Parathyroid adenoma (tissue), 2 donors: ENCODE measurements around the gene TAPT1.

Experiments
- H2AFZ ChIP-seq: fragments of 300-600 bp; sonication (generic); one replicate; pipeline ENCODE4 v1.7.0; 2017; ENCODE audit warnings: antibody characterized with exemption, mild to moderate bottlenecking
- H3K27ac ChIP-seq: fragments of 300-600 bp; sonication (generic); one replicate; pipeline ENCODE4 v1.7.0; 2017
- H3K27me3 ChIP-seq: fragments of 300-600 bp; sonication (generic); one replicate; pipeline ENCODE4 v1.7.0; 2017; ENCODE audit warnings: low read length; ENCODE audit not compliant: control insufficient read depth, insufficient read depth
- H3K36me3 ChIP-seq: fragments of 300-600 bp; sonication (generic); one replicate; pipeline ENCODE4 v1.7.0; 2017; ENCODE audit warnings: low read length; ENCODE audit not compliant: control insufficient read depth, insufficient read depth
- H3K4me1 ChIP-seq: fragments of 300-600 bp; sonication (generic); one replicate; pipeline ENCODE4 v1.7.0; 2017; ENCODE audit warnings: control low read depth
- H3K4me2 ChIP-seq: fragments of 300-600 bp; sonication (generic); one replicate; pipeline ENCODE4 v1.7.0; 2017; ENCODE audit warnings: low read length
- H3K4me3 ChIP-seq: fragments of 300-600 bp; sonication (generic); one replicate; pipeline ENCODE4 v1.7.0; 2017; ENCODE audit warnings: low read depth, low read length
- H3K79me2 ChIP-seq: fragments of 300-600 bp; sonication (generic); one replicate; pipeline ENCODE4 v1.7.0; 2017; ENCODE audit warnings: control low read depth
- H3K9ac ChIP-seq: fragments of 300-600 bp; sonication (generic); one replicate; pipeline ENCODE4 v1.7.0; 2017; ENCODE audit warnings: mild to moderate bottlenecking
- H3K9me3 ChIP-seq: fragments of 300-600 bp; sonication (generic); one replicate; pipeline ENCODE4 v1.7.0; 2017; ENCODE audit warnings: low read length; ENCODE audit not compliant: control insufficient read depth
- TF ChIP-seq, protein P1 (sequence below): fragments of 300-600 bp; sonication (generic); IDR thresholded peaks from one replicate; pipeline ENCODE4 v1.7.0; 2017; ENCODE audit warnings: antibody characterized with exemption, mild to moderate bottlenecking
- donor health status: primary hyperparathyroidism.

The TAPT1 gene

DNA sequence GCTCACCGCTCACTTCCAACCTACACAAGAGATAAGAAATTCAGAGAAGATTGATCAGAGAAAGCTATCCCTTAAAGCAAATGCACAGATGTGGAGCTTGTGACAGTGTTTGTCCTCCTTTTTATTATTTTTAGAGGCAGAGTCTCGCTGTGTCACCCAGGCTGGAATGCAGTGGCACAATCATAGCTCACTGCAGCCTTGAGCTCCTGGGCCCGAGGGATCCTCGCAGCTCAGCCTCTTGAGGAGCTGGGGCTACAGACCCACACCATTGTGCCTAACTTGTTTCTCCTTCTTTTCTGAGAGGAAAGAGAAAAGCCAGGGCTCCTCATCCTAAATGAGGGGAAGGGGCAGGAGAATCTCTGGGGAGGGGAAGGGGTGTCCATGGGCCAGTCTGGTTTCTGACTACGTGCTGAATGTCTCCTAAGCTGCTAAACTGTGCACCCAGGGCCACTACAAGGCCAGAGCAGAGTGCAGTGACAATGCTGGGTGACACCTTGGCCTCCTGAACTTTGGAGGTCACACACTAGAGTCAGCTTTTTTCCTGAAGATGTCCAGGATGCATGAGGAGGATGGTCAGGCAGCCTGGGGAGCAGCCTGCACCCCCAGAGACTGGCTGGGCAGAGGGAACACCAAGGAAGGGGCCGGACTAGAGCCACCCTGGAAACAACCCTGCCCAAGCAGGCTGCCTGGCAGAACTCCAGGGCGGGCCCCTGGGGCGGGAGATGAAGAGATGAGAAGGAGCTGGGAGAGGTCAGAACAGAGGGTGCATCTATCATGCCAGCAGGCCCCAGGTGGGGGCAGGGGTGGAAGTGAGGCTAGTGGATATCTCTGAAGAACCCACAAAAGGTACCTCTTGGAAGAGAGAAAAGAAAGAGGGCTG, 87.0 kb downstream of the TAPT1 start:
- Histone ChIP-seq H3K4me2 (no peak overlapping the region), H3K79me2 (no peaks in the 10 kb centered on the region), H3K4me3 (no peak overlapping the region), H3K9me3 (no peaks in the 10 kb centered on the region), H3K27me3 (no peaks in the 10 kb centered on the region), H3K4me1 (no peaks in the 10 kb centered on the region), H2AFZ (no peak overlapping the region), H3K36me3 (no peaks in the 10 kb centered on the region), H3K27ac (no peak overlapping the region), H3K9ac (no peak overlapping the region)
- TF ChIP-seq, protein P1, sequence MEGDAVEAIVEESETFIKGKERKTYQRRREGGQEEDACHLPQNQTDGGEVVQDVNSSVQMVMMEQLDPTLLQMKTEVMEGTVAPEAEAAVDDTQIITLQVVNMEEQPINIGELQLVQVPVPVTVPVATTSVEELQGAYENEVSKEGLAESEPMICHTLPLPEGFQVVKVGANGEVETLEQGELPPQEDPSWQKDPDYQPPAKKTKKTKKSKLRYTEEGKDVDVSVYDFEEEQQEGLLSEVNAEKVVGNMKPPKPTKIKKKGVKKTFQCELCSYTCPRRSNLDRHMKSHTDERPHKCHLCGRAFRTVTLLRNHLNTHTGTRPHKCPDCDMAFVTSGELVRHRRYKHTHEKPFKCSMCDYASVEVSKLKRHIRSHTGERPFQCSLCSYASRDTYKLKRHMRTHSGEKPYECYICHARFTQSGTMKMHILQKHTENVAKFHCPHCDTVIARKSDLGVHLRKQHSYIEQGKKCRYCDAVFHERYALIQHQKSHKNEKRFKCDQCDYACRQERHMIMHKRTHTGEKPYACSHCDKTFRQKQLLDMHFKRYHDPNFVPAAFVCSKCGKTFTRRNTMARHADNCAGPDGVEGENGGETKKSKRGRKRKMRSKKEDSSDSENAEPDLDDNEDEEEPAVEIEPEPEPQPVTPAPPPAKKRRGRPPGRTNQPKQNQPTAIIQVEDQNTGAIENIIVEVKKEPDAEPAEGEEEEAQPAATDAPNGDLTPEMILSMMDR, result no peak

DNA sequence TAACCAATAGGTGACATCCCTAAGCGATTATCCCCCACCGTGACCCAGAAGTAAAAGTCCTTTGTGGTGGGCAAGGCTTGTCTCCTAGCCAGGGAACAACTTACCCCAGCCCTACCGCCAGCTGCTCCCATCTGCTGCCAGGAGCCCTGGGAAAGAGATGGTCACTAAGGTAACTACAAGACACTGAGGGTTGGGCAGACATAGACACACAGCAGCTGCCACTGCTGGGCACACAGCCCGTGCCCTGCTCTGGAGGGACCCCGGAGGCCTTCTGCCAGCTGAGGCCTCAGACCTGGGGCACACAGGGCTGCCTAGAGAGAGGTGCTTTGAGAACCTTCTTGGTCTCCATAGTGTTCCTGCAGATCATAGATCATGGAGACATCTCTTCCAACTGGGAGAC, 89.4 kb downstream of the TAPT1 start:
- Histone ChIP-seq H3K4me3 (no peak overlapping the region), H3K4me2 (no peak overlapping the region), H3K9me3 (no peaks in the 10 kb centered on the region), H3K27ac (no peak overlapping the region), H3K36me3 (no peaks in the 10 kb centered on the region), H2AFZ (no peak overlapping the region), H3K4me1 (no peaks in the 10 kb centered on the region), H3K27me3 (no peaks in the 10 kb centered on the region), H3K79me2 (no peaks in the 10 kb centered on the region), H3K9ac (no peak overlapping the region)
- TF ChIP-seq, protein P1, result no peak

DNA sequence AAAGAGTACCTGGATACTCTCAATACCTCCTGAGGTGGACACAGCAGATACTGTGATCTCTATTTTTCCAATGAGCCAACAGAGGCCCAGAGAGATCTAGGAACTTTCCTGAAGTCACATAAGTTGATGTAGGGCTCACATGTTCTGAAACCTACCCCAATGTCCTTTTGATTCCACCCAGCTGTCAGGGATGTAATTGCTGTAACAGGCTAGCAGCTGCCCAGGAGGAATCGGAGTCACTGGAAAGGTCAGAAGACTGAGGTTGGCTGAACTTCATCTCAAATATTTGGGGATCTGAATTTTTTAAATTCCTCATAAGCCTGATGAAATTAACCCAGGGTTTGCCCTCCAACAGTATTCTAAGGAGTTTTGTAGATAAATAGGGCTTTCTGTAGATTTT, 90.0 kb downstream of the TAPT1 start:
- no peaks in the 10 kb centered on the region for H3K4me1 ChIP-seq
- H3K27me3 ChIP-seq, result no peaks in the 10 kb centered on the region
- no peaks in the 10 kb centered on the region for H3K9me3 ChIP-seq
- H3K79me2 ChIP-seq, result no peaks in the 10 kb centered on the region
- H3K36me3 ChIP-seq, result no peaks in the 10 kb centered on the region
- no peak overlapping the region for H3K4me3 ChIP-seq
- H2AFZ ChIP-seq, result no peak overlapping the region
- H3K9ac ChIP-seq, result no peak overlapping the region
- TF ChIP-seq, protein P1, result no peak
- no peak overlapping the region for H3K27ac ChIP-seq
- no peak overlapping the region for H3K4me2 ChIP-seq

DNA sequence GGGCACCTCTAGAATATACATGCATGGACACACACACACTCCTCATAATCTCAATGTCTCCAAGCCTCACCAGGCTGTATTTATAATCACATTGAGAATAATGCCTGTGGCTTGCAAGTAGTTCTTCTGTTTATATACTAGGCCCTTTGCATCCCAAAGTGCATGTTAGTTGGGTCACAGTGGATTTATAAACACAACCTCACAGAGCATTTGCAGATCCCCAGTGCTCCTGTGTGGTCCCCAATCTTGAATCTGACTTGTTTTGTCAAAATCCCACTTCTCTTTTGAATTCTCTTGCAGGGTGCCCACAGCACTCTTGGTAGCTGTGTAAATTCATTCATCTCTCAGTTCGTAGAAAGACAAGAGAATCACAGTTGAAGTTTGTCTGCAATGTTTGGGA, 92.9 kb downstream of the TAPT1 start:
- Histone ChIP-seq H3K4me2 (no peak overlapping the region), H3K9me3 (no peaks in the 10 kb centered on the region), H3K4me3 (no peak overlapping the region), H3K27me3 (no peaks in the 10 kb centered on the region), H2AFZ (no peak overlapping the region), H3K27ac (no peak overlapping the region), H3K4me1 (no peaks in the 10 kb centered on the region), H3K79me2 (no peaks in the 10 kb centered on the region), H3K9ac (no peak overlapping the region), H3K36me3 (no peaks in the 10 kb centered on the region)
- TF ChIP-seq, protein P1, result no peak

DNA sequence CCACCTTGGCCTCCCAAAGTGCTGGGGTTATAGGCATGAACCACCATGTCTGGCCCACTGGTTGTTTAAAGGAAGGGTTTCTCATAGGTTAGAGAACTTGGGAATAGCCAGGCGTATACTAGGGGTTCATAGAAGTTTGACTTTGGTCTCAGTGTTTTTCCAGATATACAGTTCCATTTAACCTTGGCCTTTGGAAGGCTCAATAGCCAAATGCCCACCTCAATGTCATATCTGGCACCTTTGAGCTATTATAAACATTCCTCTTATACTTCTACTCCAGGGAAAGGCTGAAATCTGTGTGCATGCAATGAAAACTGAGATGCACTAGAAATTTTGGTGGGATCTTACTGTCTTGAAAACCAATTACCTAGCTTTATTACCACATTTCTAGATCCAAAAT, 95.0 kb downstream of the TAPT1 start:
- no peak overlapping the region for H3K27ac ChIP-seq
- H3K9ac ChIP-seq, result no peak overlapping the region
- H3K4me3 ChIP-seq, result no peak overlapping the region
- H3K79me2 ChIP-seq, result no peaks in the 10 kb centered on the region
- no peak overlapping the region for H3K4me2 ChIP-seq
- no peaks in the 10 kb centered on the region for H3K9me3 ChIP-seq
- H3K36me3 ChIP-seq, result no peaks in the 10 kb centered on the region
- TF ChIP-seq, protein P1, result no peak
- H3K27me3 ChIP-seq, result no peaks in the 10 kb centered on the region
- H3K4me1 ChIP-seq, result no peaks in the 10 kb centered on the region
- no peak overlapping the region for H2AFZ ChIP-seq
